Spleen (tissue), 11 donors: Measurements from ENCODE around the gene TRIM41. TPM values are rescaled to one million over a fixed set of nuclear protein-coding genes. Genes with fewer than 3 reads are reported as not detected.
"Not testable (repeated sequence)": the region's sequence is repeated elsewhere in the genome, so short reads cannot be mapped to it uniquely, and the experiment has no call there.

ENCODE experiments used
- DNase-seq: peaks from one replicate; pipeline ENCODE4 v3.0.0-alpha.2; 2020
- H3K27ac ChIP-seq, 8 donors: fragments of 200-600 bp; sonication (generic) in 7 of 8; 1 replicate in 4 of 8; 2 replicates in 4 of 8; pipeline versions ENCODE4 v1.5.0 to v1.8.0; 2016 to 2021; ENCODE audit warnings: inconsistent platforms in 4 of 8, mild to moderate bottlenecking in 4 of 8, moderate library complexity in 1 of 8
- H3K27me3 ChIP-seq, 7 donors: fragments of 200-600 bp; sonication (generic) in 6 of 7; replicated peaks in 1 of 7; 1 replicate in 4 of 7; 2 replicates in 3 of 7; pipeline versions ENCODE4 v1.5.0 to v1.8.0; 2016 to 2021; ENCODE audit warnings: inconsistent platforms in 3 of 7, mild to moderate bottlenecking in 1 of 7
- H3K36me3 ChIP-seq, 6 donors: fragments of 200-600 bp; sonication (generic) in 5 of 6; 1 replicate in 4 of 6; 2 replicates in 2 of 6; pipeline versions ENCODE4 v1.5.0 to v1.8.0; 2016 to 2021; ENCODE audit warnings: inconsistent platforms in 2 of 6
- H3K4me1 ChIP-seq, 6 donors: fragments of 200-600 bp; sonication (generic) in 5 of 6; 1 replicate in 3 of 6; 2 replicates in 3 of 6; pipeline versions ENCODE4 v1.5.0 to v1.8.0; 2016 to 2021; ENCODE audit warnings: inconsistent platforms in 3 of 6
- H3K4me3 ChIP-seq, 8 donors: fragments of 200-600 bp; sonication (generic) in 7 of 8; 1 replicate in 4 of 8; 2 replicates in 4 of 8; pipeline versions ENCODE4 v1.5.0 to v1.8.0; 2016 to 2021; ENCODE audit warnings: inconsistent platforms in 4 of 8, mild to moderate bottlenecking in 4 of 8, moderate library complexity in 2 of 8
- H3K9me3 ChIP-seq, 8 donors: fragments of 200-600 bp; sonication (generic) in 7 of 8; 1 replicate in 4 of 8; 2 replicates in 4 of 8; pipeline versions ENCODE4 v1.5.0 to v1.8.0; 2016 to 2021; ENCODE audit warnings: inconsistent platforms in 4 of 8
- CTCF ChIP-seq, 11 experiments: fragments of 200-600 bp in 7 of 11; fragments of 450-650 bp in 4 of 11; sonication (generic) in 4 of 11; IDR thresholded peaks in 8 of 11; conservative IDR thresholded peaks in 3 of 11; 1 replicate in 7 of 11; 2 replicates in 4 of 11; pipeline versions ENCODE4 v1.4.0 to v1.8.0; 2016 to 2021; ENCODE audit warnings: antibody characterized with exemption in 11 of 11, inconsistent platforms in 4 of 11, mild to moderate bottlenecking in 1 of 11
- POLR2A ChIP-seq, 3 donors: fragments of 450-650 bp; IDR thresholded peaks; one replicate each; pipeline ENCODE4 v1.5.1; 2017; ENCODE audit warnings: antibody characterized with exemption in 3 of 3, mild to moderate bottlenecking in 1 of 3
- POLR2AphosphoS5 ChIP-seq, 3 donors: sonication (generic); formaldehyde crosslinking; IDR thresholded peaks; one replicate each; pipeline ENCODE4 v1.5.1; 2017; ENCODE audit warnings: antibody characterized with exemption in 3 of 3
- WGBS, 5 donors: extraction: QIAGEN DNeasy Blood & Tissue Kit in 3 of 5; methylation state at CpG; one replicate each; pipeline versions ENCODE4 v1.1.5 to v1.1.7; 2013 to 2018; 5-methylcytosine and 5-hydroxymethylcytosine counted together
- intact Hi-C: fragments of 100-400 bp; cut with DNase I; formaldehyde crosslinking; loops from one replicate; pipeline ENCODE4 v1.15.0; 2023; ENCODE audit warnings: low total_unique reads
- polyA plus RNA-seq, 3 donors: library from polyadenylated mRNA; stranded (reverse); fragments of 200-250 nt; gene quantifications; one replicate each; pipeline ENCODE4 v1.2.1, GENCODE V29; 2013
- total RNA-seq, 7 donors: library from RNA; depleted of rRNA in 3 of 7; stranded (reverse); fragments of >200 nt in 3 of 7; fragmentation: NEBNext Ultra II Directional in 4 of 7; extraction: Animal tissue kit (Norgen Biotek cat#: 25700) in 4 of 7; gene quantifications; one replicate each; pipeline versions ENCODE4 v1.1.0 to v1.2.1, GENCODE V29; 2016 to 2021
- donor health status: healthy with polysubstance abuse.
- donor health status: DM: no; HTN: no; CAD: no; lungs with moderate emphysema.
- donor health status: DM: no; HTN: no; CAD: no.
- donor health status: Bipolar disorder and iron deficiency.
- donor health status: healthy.
- donor health status: DM: no; HTN: no; CAD: no.
- donor health status: DM: yes; HTN: yes; CAD: no.

The TRIM41 gene
- total and polyA plus RNA-seq, 10 donors: 12.5 to 34.1 (median 24.6) TPM

- H3K4me1 ChIP-seq, DNase-seq, H3K27me3 ChIP-seq, H3K27ac ChIP-seq, intact Hi-C loops, H3K4me3 ChIP-seq, H3K9me3 ChIP-seq, H3K36me3 ChIP-seq: not testable (repeated sequence)
- peak in 3 of 11 experiments; percentile 33 to 38 (median 36) for TF ChIP-seq CTCF (IDR thresholded peaks at IDR 0.05 in 8 of 11, conservative IDR thresholded peaks at IDR 0.05 in 3 of 11)
- WGBS, 5 donors: 27 to 59% (median 43%) methylated on average over 9 to 28 of the region's 28 CpGs
Observed at GRCh38 chr5:181273433-181273744, 50.3 kb downstream of the TRIM41 start.

DNA sequence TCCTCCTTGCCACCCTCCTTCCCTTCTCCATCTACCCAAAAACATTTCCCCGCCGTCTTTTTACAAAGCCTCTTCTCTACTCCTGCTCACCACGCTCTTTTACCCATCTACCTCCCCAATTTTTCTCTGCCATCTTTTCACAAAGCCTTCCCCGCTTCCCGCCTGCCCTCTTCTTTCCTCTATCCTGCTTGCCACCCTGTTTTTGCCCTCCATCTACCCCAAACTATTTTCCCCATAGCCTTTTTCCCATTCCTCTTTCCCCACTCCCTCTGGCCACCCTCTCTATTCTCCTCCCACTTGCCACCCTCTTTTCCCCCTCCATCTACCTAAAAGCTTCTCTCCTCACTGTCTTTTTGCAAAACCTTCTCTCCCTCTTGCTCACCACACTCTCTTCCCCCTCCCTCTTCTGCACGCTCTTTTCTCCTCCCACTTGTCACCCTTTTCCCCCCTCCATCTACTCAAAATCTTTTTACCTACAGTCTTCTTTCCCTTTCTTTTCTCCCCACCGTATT is 57.2 kb downstream of the TRIM41 start:
- no peak for DNase-seq
- TF ChIP-seq POLR2A (IDR thresholded peaks at IDR 0.05) (no peak), CTCF (IDR thresholded peaks at IDR 0.05 in 8 of 11, conservative IDR thresholded peaks at IDR 0.05 in 3 of 11) (no peak), POLR2AphosphoS5 (IDR thresholded peaks at IDR 0.05) (no peak)
- WGBS, 5 donors: 82 to 90% (median 89%) methylated on average over 7 of the region's 7 CpGs
- H3K4me1 ChIP-seq: no peaks in the 10 kb centered on the region
- no peak overlapping the region for H3K27ac ChIP-seq
- no peaks in the 10 kb centered on the region for H3K27me3 ChIP-seq
- no peaks in the 10 kb centered on the region for H3K36me3 ChIP-seq
- H3K9me3 ChIP-seq: no peaks in the 10 kb centered on the region
- no peak overlapping the region for H3K4me3 ChIP-seq
- intact Hi-C loops: no loop called here

DNA sequence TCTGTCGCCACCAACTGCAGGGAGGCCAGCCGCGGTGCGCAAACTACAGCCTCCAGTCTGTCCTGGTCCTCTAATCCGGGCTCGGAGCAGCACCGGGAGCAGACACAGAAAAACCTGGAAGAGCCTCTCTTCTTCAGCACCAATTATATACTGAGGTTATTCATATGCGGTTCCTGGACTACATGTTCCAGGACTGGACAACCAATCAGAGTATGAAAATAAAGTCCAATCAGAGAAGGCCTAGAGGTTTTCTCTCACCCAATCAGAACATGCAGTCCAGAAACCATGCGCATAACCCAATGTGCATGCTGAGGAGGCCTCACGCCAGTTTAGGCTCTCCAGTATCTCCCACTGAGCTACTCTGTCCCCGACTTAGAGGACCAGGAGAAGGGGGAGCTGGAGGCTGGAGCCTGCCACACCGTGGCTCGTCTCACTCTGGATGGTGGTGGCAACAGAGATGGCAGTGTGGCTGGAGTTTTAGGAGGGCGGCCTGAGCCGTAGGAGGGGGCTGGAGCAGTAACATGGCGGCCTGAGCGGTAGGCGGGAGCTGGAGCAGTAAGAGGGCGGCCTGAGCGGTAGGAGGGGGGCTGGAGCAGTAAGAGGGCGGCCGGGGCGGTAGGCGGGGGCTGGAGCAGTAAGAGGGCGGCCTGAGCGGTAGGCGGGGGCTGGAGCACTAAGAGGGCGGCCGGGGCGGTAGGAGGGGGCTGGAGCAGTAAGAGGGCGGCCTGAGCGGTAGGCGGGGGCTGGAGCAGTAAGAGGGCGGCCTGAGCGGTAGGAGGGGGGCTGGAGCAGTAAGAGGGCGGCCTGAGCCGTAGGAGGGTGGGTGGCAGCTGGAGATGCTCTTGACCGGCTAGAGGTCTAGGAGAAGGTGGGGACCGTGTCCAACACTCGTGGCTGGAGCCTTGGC is 58.2 kb downstream of the TRIM41 start:
- no peak overlapping the region for H3K27ac ChIP-seq
- H3K9me3 ChIP-seq: no peaks in the 10 kb centered on the region
- TF ChIP-seq POLR2AphosphoS5 (IDR thresholded peaks at IDR 0.05) (no peak), POLR2A (IDR thresholded peaks at IDR 0.05) (no peak), CTCF (IDR thresholded peaks at IDR 0.05 in 8 of 11, conservative IDR thresholded peaks at IDR 0.05 in 3 of 11) (no peak)
- intact Hi-C loops: no loop called here
- H3K36me3 ChIP-seq: no peaks in the 10 kb centered on the region
- H3K4me3 ChIP-seq: no peak overlapping the region
- whole genome bisulfite sequencing, 5 donors: 89 to 93% (median 92%) methylated on average over 39 to 40 of the region's 40 CpGs
- peak; percentile 22 for DNase-seq
- H3K27me3 ChIP-seq: no peaks in the 10 kb centered on the region
- H3K4me1 ChIP-seq: no peaks in the 10 kb centered on the region

GRCh38 chr5:181281984-181282316 is 58.9 kb downstream of the TRIM41 start:
- Histone ChIP-seq H3K36me3 (no peaks in the 10 kb centered on the region), H3K4me3 (no peak overlapping the region), H3K27ac (no peak overlapping the region), H3K9me3 (no peaks in the 10 kb centered on the region), H3K4me1 (peaks cover 0 to 3% (median 0%) of the 10 kb centered on the region in 6 donors), H3K27me3 (no peaks in the 10 kb centered on the region)
- TF ChIP-seq CTCF (IDR thresholded peaks at IDR 0.05 in 8 of 11, conservative IDR thresholded peaks at IDR 0.05 in 3 of 11) (no peak), POLR2AphosphoS5 (IDR thresholded peaks at IDR 0.05) (no peak), POLR2A (IDR thresholded peaks at IDR 0.05) (no peak)
- intact Hi-C loops: no loop called here
- 92 to 95% (median 93%) methylated on average over 4 to 18 of the region's 18 CpGs for WGBS, 5 donors
- DNase-seq: no peak

- H3K27ac ChIP-seq, H3K36me3 ChIP-seq, DNase-seq, H3K4me1 ChIP-seq, intact Hi-C loops, H3K4me3 ChIP-seq, H3K27me3 ChIP-seq, H3K9me3 ChIP-seq: not testable (repeated sequence)
- WGBS, 5 donors: 86 to 96% (median 89%) methylated on average over 6 to 16 of the region's 16 CpGs
Observed at GRCh38 chr5:181282415-181282814, 59.3 kb downstream of the TRIM41 start.
